ENCODE measurements around the gene ZNF775.

- TF ChIP-seq CTCF (IDR thresholded peaks at IDR 0.05) (no peak), ZFX (IDR thresholded peaks at IDR 0.05; ENCODE audit: borderline replicate concordance) (no peak)
Observed at GRCh38 chr7:150372271-150373048, 6.7 kb upstream of the ZNF775 start.

All from 22Rv1 (cell line).